Activated CD4-positive, alpha-beta T cell treated with anti-CD3 and anti-CD28 coated beads, Interleukin-2, amount 50 U/mL, for 1 hour (primary cell): Measurements from ENCODE around the gene AHCY.
"Not testable (repeated sequence)": the region's sequence is repeated elsewhere in the genome, so short reads cannot be mapped to it uniquely, and the experiment has no call there.

Source experiments
- DNase-seq: peaks from one replicate; pipeline ENCODE4 v3.0.0-alpha.2; 2020

Gene AHCY

GRCh38 chr20:34302723-34303533, at the start of gene AHCY:
Gene AHCY (minus strand): TSS chr20:34303355. CDS start chr20:34303270, 85 bp downstream.
- peak; percentile 87 for DNase-seq

GRCh38 chr20:34350095-34350494, 46.9 kb upstream of the AHCY start:
- no peak for DNase-seq

- no peak for DNase-seq
These were observed 44.4 kb upstream of the AHCY start for GRCh38 chr20:34347571-34347970.

GRCh38 chr20:34346533-34346865, 43.3 kb upstream of the AHCY start:
- DNase-seq: not testable (repeated sequence)

DNA sequence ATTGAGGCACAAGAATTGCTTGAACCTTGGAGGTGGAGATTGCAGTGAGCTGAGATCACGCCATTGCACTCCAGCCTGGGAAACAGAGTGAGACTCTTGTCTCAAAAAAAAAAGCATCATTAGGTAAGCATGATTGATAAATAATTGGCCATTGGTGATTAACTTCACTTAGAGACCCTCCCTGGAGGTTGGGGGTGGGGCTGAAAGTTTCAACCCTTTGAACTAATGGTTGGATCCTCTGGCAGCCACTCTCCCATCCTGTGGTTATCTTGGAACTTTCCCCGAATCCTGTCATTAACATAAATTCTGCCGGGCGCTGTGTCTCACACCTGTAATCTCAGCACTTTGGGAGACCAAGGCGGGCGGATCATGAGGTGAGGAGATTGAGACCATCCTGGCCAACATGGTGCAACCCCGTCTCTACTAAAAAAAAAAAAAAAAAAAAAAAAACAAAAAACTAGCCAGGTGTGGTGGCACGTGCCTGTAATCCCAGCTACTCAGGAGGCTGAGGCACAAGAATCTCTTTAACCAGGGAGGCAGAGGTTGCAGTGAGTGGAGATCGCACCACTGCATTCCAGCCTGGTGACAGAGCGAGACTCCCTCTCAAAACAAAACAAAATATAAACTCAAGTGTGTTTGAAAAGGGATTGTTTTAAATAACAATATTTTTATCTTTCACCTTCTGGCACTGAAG, 42.8 kb upstream of the AHCY start:
- not testable (repeated sequence) for DNase-seq

DNA sequence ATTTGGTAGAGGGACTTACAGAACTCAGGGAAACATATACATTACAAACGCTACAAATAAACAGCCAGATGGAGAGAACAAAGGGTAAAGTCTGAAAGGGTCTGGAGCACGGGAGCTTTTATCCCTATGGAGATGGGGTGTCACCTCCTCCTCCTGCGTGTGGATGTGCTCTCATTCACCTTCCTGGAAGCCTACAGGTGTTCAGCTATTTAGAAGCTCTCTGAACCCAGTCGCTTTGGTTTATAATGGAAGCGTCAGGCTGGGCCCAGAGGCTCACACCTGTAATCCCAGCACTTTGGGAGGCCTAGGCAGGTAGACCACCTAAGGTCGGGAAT, 42.2 kb upstream of the AHCY start:
- no peak for DNase-seq

DNA sequence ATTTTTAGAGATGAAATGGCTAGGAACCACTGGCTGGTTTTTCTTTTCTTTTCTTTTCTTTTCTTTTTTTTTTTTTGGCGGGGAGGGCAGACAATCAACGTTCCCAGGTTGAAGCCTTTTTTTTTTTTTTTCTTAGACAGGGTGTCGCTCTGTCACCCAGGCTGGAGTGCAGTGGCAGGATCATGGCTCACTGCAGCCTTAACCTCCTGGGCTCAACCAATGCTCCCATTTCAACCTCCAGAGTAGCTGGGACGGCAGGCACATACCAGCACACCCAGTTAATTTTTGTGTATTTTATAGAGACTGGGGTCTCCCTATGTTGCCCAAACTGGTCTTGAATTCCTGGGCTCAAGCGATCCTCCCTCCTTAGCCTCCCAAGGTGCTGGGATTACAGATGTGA, 41.1 kb upstream of the AHCY start:
- no peak for DNase-seq

- DNase-seq: no peak
These were observed 40.5 kb upstream of the AHCY start for GRCh38 chr20:34343458-34344211.

- not testable (repeated sequence) for DNase-seq
These were observed 38.0 kb upstream of the AHCY start for GRCh38 chr20:34341199-34341598.

DNA sequence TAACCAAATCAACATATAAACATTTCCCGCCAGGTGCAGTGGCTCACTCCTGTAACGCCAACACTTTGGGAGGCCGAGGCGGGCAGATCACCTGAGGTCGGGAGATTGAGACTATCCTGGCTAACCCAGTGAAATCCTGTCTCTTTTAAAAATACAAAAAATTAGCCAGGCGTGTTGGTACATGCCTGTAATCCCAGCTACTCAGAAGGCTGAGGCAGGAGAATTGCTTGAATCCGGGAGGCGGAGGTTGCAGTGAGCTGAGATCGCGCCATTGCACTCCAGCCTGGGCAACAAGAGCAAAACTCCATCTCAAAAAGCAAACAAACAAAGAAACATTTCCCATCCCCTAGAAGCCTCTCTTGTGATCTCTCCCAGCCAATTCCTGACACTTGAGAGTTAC, 37.6 kb upstream of the AHCY start:
- not testable (repeated sequence) for DNase-seq

DNA sequence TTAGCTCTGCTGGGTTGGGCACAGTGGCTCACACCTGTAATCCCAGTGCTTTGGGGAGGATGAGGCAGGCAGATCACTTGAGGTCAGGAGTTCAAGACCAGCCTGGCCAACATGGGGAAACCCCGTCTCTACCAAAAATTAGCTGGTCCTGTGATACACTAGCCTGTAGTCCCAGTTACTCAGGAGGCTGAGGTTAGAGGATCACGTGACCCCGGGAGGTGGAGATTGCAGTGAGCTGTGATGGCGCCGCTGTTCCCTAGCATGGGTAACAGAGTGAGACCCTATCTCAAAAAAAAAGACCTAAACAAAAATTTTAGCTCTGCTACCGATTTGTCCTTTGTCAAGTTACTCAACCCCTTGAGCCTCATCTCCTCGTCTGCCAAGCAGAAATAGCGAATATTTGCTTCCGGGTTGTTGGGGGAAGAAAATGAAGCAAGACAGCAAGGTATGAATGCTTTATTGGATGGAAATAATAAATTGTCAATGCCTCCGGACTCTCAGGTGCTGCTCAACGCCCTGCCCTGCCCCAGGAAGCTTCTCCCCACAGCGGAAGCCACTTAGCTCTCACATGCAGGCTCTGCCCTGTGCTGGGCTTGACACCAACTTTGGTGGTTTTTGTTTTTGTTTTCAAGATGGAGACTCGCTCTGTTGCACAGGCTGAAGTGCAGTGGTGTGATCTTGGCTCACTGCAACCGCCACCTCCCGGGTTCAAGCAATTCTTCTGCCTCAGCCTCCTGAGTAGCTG, 35.0 kb upstream of the AHCY start:
- no peak for DNase-seq

GRCh38 chr20:34337544-34337943, 34.4 kb upstream of the AHCY start:
- DNase-seq: no peak

GRCh38 chr20:34334654-34335407, 31.7 kb upstream of the AHCY start:
- no peak for DNase-seq

GRCh38 chr20:34333786-34334185, 30.6 kb upstream of the AHCY start:
- no peak for DNase-seq

- DNase-seq: no peak
These were observed 29.2 kb upstream of the AHCY start for GRCh38 chr20:34332262-34332920.

DNA sequence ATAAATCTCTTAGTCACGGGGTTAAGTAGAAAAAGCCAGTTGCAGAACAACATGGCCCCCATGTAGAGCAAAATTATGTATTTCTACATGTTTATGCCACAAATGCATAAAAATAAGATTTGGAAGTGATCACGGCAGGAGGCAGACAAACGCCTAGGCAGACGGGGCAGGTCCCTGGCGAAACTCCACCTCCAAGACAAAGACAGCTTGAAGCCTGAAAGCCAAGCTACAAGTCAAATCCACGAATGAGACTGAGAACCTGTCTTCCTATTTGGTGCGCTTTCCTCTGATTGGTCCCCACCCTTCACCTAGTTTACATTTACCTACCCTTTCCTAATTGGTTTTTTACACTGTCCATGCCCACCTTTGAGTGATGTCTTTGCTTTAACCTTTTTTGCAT, 28.7 kb upstream of the AHCY start:
- DNase-seq: no peak

- not testable (repeated sequence) for DNase-seq
These were observed 27.8 kb upstream of the AHCY start for GRCh38 chr20:34330861-34331544.

GRCh38 chr20:34328928-34329677, 25.9 kb upstream of the AHCY start:
- DNase-seq: no peak

DNA sequence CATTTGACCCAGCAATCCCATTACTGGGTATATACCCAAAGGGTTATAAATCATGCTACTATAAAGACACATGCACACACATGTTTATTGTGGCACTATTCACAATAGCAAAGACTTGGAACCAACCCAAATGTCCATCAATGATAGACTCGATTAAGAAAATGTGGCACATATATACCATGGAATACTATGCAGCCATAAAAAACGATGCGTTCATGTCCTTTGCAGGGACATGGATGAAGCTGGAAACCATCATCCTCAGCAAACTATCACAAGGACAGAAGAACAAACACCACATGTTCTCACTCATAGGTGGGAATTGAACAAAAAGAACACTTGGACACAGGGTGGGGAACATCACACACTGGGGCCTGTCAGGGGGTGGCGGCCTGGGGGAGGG, 25.1 kb upstream of the AHCY start:
- DNase-seq: not testable (repeated sequence)

DNA sequence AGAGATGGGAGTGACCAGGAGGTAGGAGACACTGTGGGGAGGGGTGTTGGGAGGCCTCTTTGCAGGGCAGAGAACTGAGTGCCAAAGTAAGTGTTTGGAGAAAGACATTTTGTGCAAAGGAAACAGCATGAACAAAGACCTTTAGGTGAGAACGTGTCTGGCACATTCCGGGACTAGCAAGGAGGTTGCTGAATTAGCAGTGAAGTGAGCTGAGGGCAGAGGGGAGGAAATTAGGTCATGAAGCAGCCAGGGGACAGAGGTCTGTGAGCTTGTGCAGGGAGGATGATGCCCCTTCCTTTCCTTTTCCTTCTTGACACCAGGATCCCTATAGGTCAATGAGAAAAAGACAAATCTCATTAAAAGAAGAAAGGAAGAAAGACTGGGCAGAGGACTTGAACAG, 21.4 kb upstream of the AHCY start:
- no peak for DNase-seq
